ENCODE data around the gene ZNF385D.

ZNF385D gene

GRCh38 chr3:21747966-21748555 is 2.9 kb downstream of the ZNF385D start:
- DNase-seq: no peak

- no peak for DNase-seq
Measured at GRCh38 chr3:21747376-21747775, 3.6 kb downstream of the ZNF385D start.

GRCh38 chr3:21745966-21746365 is 5.0 kb downstream of the ZNF385D start:
- DNase-seq: no peak

GRCh38 chr3:21744793-21745192 is 6.2 kb downstream of the ZNF385D start:
- DNase-seq: no peak

- DNase-seq: no peak
Measured at GRCh38 chr3:21738935-21739702, 11.9 kb downstream of the ZNF385D start.

GRCh38 chr3:21738283-21738682 is 12.7 kb downstream of the ZNF385D start:
- DNase-seq: no peak

- no peak for DNase-seq
Measured at GRCh38 chr3:21734746-21735145, 16.3 kb downstream of the ZNF385D start.

GRCh38 chr3:21729888-21730459 is 21.0 kb downstream of the ZNF385D start:
- DNase-seq: no peak

GRCh38 chr3:21729331-21729730 is 21.7 kb downstream of the ZNF385D start:
- no peak for DNase-seq

GRCh38 chr3:21722768-21723167 is 28.2 kb downstream of the ZNF385D start:
- DNase-seq: no peak

GRCh38 chr3:21722301-21722700 is 28.7 kb downstream of the ZNF385D start:
- DNase-seq: no peak

- no peak for DNase-seq
Measured at GRCh38 chr3:21718943-21719591, 31.9 kb downstream of the ZNF385D start.

- DNase-seq: no peak
Measured at GRCh38 chr3:21718161-21718765, 32.7 kb downstream of the ZNF385D start.

GRCh38 chr3:21715662-21716061 is 35.3 kb downstream of the ZNF385D start:
- no peak for DNase-seq

GRCh38 chr3:21705769-21706168 is 45.2 kb downstream of the ZNF385D start:
- DNase-seq: no peak

- no peak for DNase-seq
Measured at GRCh38 chr3:21704796-21705195, 46.2 kb downstream of the ZNF385D start.

GRCh38 chr3:21703291-21703690 is 47.7 kb downstream of the ZNF385D start:
- no peak for DNase-seq

- no peak for DNase-seq
Measured at GRCh38 chr3:21697707-21698106, 53.3 kb downstream of the ZNF385D start.

- DNase-seq: no peak
Measured at GRCh38 chr3:21694506-21694905, 56.5 kb downstream of the ZNF385D start.

GRCh38 chr3:21691036-21691435 is 60.0 kb downstream of the ZNF385D start:
- no peak for DNase-seq

- DNase-seq: no peak
Measured at GRCh38 chr3:21682206-21682605, 68.8 kb downstream of the ZNF385D start.

GRCh38 chr3:21673393-21673792 is 77.6 kb downstream of the ZNF385D start:
- DNase-seq: no peak

- no peak for DNase-seq
Measured at GRCh38 chr3:21672303-21672702, 78.7 kb downstream of the ZNF385D start.

All from NCI-H1694 treated with DMSO at 0.1 percent for 48 hours (cell line).